Fibroblast of lung (primary cell): ENCODE measurements around the gene CHN1. TPM values are rescaled to one million over a fixed set of nuclear protein-coding genes. Genes with fewer than 3 reads are reported as not detected.

Experiments
- DNase-seq, 2 donors: peaks; one replicate each; pipeline versions ENCODE4 v3.0.0 to v3.0.0-alpha.2; 2010; ENCODE audit warnings: low read depth in 2 of 2
- H2AFZ ChIP-seq: 2 replicates; pipeline ENCODE4 v1.5.1; 2012; ENCODE audit warnings: low read length, control low read depth, inconsistent platforms
- H3K27ac ChIP-seq: 2 replicates; pipeline ENCODE4 v1.5.1; 2011; ENCODE audit warnings: low read length, control low read depth; ENCODE audit not compliant: insufficient read depth
- H3K27me3 ChIP-seq: 2 replicates; pipeline ENCODE4 v1.5.1; 2011; ENCODE audit warnings: mild to moderate bottlenecking, low read length; ENCODE audit not compliant: control insufficient read depth, insufficient read depth
- H3K36me3 ChIP-seq: 2 replicates; pipeline ENCODE4 v1.5.1; 2011; ENCODE audit warnings: low read length; ENCODE audit not compliant: control insufficient read depth, insufficient read depth
- H3K4me1 ChIP-seq: 2 replicates; pipeline ENCODE4 v1.5.1; 2011; ENCODE audit warnings: low read length; ENCODE audit not compliant: control insufficient read depth, insufficient read depth; ENCODE audit errors: extremely low read depth
- H3K4me2 ChIP-seq: 2 replicates; pipeline ENCODE4 v1.5.1; 2011; ENCODE audit warnings: low read length, control low read depth; ENCODE audit not compliant: insufficient read depth; ENCODE audit errors: extremely low read depth
- H3K4me3 ChIP-seq, 4 experiments: fragments of 200-600 bp in 1 of 4; sonication (generic) in 1 of 4; replicated peaks in 1 of 4; 2 replicates each; pipeline ENCODE4 v1.5.1; 2011 to 2016; ENCODE audit warnings: low read length in 4 of 4, low read depth in 3 of 4, mild to moderate bottlenecking in 3 of 4, control low read depth in 2 of 4, inconsistent platforms in 1 of 4, mixed read lengths in 1 of 4; ENCODE audit not compliant: insufficient read depth in 1 of 4; ENCODE audit errors: control extremely low read depth in 1 of 4
- H3K79me2 ChIP-seq: 2 replicates; pipeline ENCODE4 v1.5.1; 2012; ENCODE audit warnings: mild to moderate bottlenecking, low read length, inconsistent platforms; ENCODE audit not compliant: control insufficient read depth, insufficient read depth
- H3K9ac ChIP-seq: 2 replicates; pipeline ENCODE4 v1.5.1; 2011; ENCODE audit warnings: mild to moderate bottlenecking, low read length, control low read depth; ENCODE audit not compliant: insufficient read depth
- H3K9me3 ChIP-seq: 2 replicates; pipeline ENCODE4 v1.5.1; 2012; ENCODE audit warnings: low read depth, low read length; ENCODE audit not compliant: control insufficient read depth, insufficient read depth
- H4K20me1 ChIP-seq: 2 replicates; pipeline ENCODE4 v1.5.1; 2011; ENCODE audit warnings: low read length; ENCODE audit not compliant: control insufficient read depth, insufficient read depth; ENCODE audit errors: extremely low read depth
- CTCF ChIP-seq, 2 donors: IDR thresholded peaks in 1 of 2; conservative IDR thresholded peaks in 1 of 2; 1 replicate in 1 of 2; 2 replicates in 1 of 2; pipeline ENCODE4 v1.5.1; 2011 to 2012; ENCODE audit warnings: low read length in 2 of 2, control low read depth in 1 of 2, inconsistent platforms in 1 of 2, low read depth in 1 of 2, mild to moderate bottlenecking in 1 of 2
- EZH2 ChIP-seq: IDR thresholded peaks from 2 replicates; pipeline ENCODE4 v1.5.1; 2012; ENCODE audit warnings: low read length, control low read depth, mild to moderate bottlenecking; ENCODE audit errors: missing control alignments
- polyA plus RNA-seq, 2 donors: library from polyadenylated mRNA; depleted of rRNA in 1 of 2; stranded (reverse) in 1 of 2; unstranded in 1 of 2; fragments of >200 nt; gene quantifications; 2 replicates each; pipeline ENCODE4 v1.2.1, GENCODE V29; 2011 to 2012; ENCODE audit warnings: missing spikeins in 1 of 2
- total RNA-seq: library from RNA; depleted of rRNA; stranded (reverse); fragments of >200 nt; gene quantifications from 2 replicates; pipeline ENCODE4 v1.2.1, GENCODE V29; 2014

The CHN1 gene
- total and polyA plus RNA-seq, 2 donors (not counting 1 experiment from before 2014, with no cell fraction given) = 203 to 904 TPM

- H3K36me3 ChIP-seq = no peaks in the 10 kb centered on the region
- no peaks in the 10 kb centered on the region for H3K79me2 ChIP-seq
- TF ChIP-seq EZH2 = no peak
- no peak for TF ChIP-seq CTCF (conservative IDR thresholded peaks at IDR 0.05 in 1 of 2, IDR thresholded peaks at IDR 0.05 in 1 of 2; ENCODE audit: low read depth in 1 of 2, low read length in 2 of 2)
Observed at GRCh38 chr2:174756743-174757142, 248.4 kb downstream of the CHN1 start.

GRCh38 chr2:174753038-174753633 lies 252.0 kb downstream of the CHN1 start:
- Histone ChIP-seq H3K4me3 (no peak overlapping the region), H2AFZ (no peak overlapping the region), H3K9ac (no peak overlapping the region), H3K79me2 (no peaks in the 10 kb centered on the region), H4K20me1 (no peaks in the 10 kb centered on the region), H3K4me2 (no peak overlapping the region), H3K4me1 (no peaks in the 10 kb centered on the region), H3K27ac (no peak overlapping the region), H3K27me3 (no peaks in the 10 kb centered on the region), H3K36me3 (no peaks in the 10 kb centered on the region), H3K9me3 (no peaks in the 10 kb centered on the region)
- DNase-seq = no peak
- TF ChIP-seq EZH2 = no peak

More at GRCh38 chr2:174756743-174757142, 248.4 kb downstream of the CHN1 start:
- H3K27ac ChIP-seq = no peak overlapping the region
- no peak overlapping the region for H2AFZ ChIP-seq
- H3K4me1 ChIP-seq = peaks cover 3% of the 10 kb centered on the region
- H3K4me2 ChIP-seq = no peak overlapping the region
- H3K4me3 ChIP-seq = no peak overlapping the region
- no peak for DNase-seq
- no peaks in the 10 kb centered on the region for H4K20me1 ChIP-seq
- no peaks in the 10 kb centered on the region for H3K27me3 ChIP-seq
- no peaks in the 10 kb centered on the region for H3K9me3 ChIP-seq
- H3K9ac ChIP-seq = no peak overlapping the region

GRCh38 chr2:174752403-174753037 lies 252.7 kb downstream of the CHN1 start:
- no peak overlapping the region for H3K4me2 ChIP-seq
- DNase-seq = no peak

More at GRCh38 chr2:174752403-174753037, 252.7 kb downstream of the CHN1 start:
- H3K36me3 ChIP-seq = no peaks in the 10 kb centered on the region
- no peak overlapping the region for H3K4me3 ChIP-seq
- no peak overlapping the region for H3K27ac ChIP-seq
- no peaks in the 10 kb centered on the region for H3K79me2 ChIP-seq
- no peaks in the 10 kb centered on the region for H3K9me3 ChIP-seq
- no peaks in the 10 kb centered on the region for H3K4me1 ChIP-seq
- no peaks in the 10 kb centered on the region for H3K27me3 ChIP-seq
- no peak overlapping the region for H2AFZ ChIP-seq
- TF ChIP-seq CTCF (conservative IDR thresholded peaks at IDR 0.05 in 1 of 2, IDR thresholded peaks at IDR 0.05 in 1 of 2; ENCODE audit: low read depth in 1 of 2, low read length in 2 of 2) (no peak), EZH2 (no peak)
- no peaks in the 10 kb centered on the region for H4K20me1 ChIP-seq
- H3K9ac ChIP-seq = no peak overlapping the region
